Endothelial cell of umbilical vein (primary cell): ENCODE data around the gene PRPH.

ENCODE experiments used
- EZH2 ChIP-seq: IDR thresholded peaks from 2 replicates; pipeline ENCODE4 v1.6.1; 2012; ENCODE audit warnings: borderline replicate concordance, low read depth, mild to moderate bottlenecking, moderate library complexity, low read length, inconsistent platforms; ENCODE audit not compliant: severe bottlenecking
- GATA2 ChIP-seq: IDR thresholded peaks from 2 replicates; pipeline ENCODE4 v1.7.0; 2011; ENCODE audit warnings: low read depth, mild to moderate bottlenecking, moderate library complexity, mixed read lengths, low read length; ENCODE audit not compliant: insufficient read length, insufficient read depth
- JUN ChIP-seq: IDR thresholded peaks from 2 replicates; pipeline ENCODE4 v1.6.1; 2011; ENCODE audit warnings: borderline replicate concordance, low read depth; ENCODE audit not compliant: insufficient read length, insufficient read depth
- MYC ChIP-seq: IDR thresholded peaks from one replicate; pipeline ENCODE4 v1.6.1; 2011; ENCODE audit warnings: mild to moderate bottlenecking, low read depth, low read length
- POLR2A ChIP-seq: IDR thresholded peaks from 2 replicates; pipeline ENCODE4 v1.6.1; 2012; ENCODE audit warnings: low read depth, mild to moderate bottlenecking, control low read depth, low read length
- POLR2AphosphoS5 ChIP-seq: IDR thresholded peaks from 2 replicates; pipeline ENCODE4 v1.6.1; 2012; ENCODE audit warnings: low read depth, mild to moderate bottlenecking, control low read depth, low read length, moderate library complexity; ENCODE audit not compliant: insufficient read depth
- TF ChIP-seq, protein P1 (sequence below), 2 donors: IDR thresholded peaks; 1 replicate in 1 of 2; 2 replicates in 1 of 2; pipeline ENCODE4 v1.5.1; 2011; ENCODE audit warnings: low read length in 2 of 2, mild to moderate bottlenecking in 2 of 2, moderate library complexity in 2 of 2, control low read depth in 1 of 2, inconsistent platforms in 1 of 2, low read depth in 1 of 2; ENCODE audit not compliant: insufficient read depth in 1 of 2; ENCODE audit errors: extremely low read depth in 1 of 2

DNA sequence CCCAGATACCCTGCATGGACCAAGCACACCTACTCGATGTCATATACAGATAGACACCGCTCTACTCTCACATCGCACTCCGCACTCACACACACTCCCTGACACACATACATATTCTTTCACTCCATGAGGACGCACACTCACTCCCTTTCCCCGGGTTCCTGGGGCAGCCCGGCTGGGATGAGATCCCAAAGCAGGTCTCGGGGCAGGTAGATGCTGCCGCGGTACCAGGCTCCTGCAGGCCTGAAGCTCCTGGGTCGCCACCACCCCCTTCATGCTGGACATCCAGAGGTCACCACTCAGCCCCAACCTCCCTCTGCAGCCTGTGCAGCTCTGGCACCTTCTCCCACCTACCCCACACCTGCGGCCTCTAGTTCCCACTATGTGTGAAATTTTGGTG, 39.7 kb downstream of the PRPH start:
- TF ChIP-seq, protein P1, sequence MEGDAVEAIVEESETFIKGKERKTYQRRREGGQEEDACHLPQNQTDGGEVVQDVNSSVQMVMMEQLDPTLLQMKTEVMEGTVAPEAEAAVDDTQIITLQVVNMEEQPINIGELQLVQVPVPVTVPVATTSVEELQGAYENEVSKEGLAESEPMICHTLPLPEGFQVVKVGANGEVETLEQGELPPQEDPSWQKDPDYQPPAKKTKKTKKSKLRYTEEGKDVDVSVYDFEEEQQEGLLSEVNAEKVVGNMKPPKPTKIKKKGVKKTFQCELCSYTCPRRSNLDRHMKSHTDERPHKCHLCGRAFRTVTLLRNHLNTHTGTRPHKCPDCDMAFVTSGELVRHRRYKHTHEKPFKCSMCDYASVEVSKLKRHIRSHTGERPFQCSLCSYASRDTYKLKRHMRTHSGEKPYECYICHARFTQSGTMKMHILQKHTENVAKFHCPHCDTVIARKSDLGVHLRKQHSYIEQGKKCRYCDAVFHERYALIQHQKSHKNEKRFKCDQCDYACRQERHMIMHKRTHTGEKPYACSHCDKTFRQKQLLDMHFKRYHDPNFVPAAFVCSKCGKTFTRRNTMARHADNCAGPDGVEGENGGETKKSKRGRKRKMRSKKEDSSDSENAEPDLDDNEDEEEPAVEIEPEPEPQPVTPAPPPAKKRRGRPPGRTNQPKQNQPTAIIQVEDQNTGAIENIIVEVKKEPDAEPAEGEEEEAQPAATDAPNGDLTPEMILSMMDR (IDR thresholded peaks at IDR 0.05; ENCODE audit: extremely low read depth in 1 of 2, insufficient read depth in 1 of 2, low read depth in 1 of 2, low read length in 2 of 2) = no peak
- TF ChIP-seq POLR2A (no peak), GATA2 (no peak), EZH2 (peak; percentile 35), JUN (no peak), MYC (no peak), POLR2AphosphoS5 (no peak)
